ELR (cell line): Measurements from ENCODE around the gene IFNA10.
"Not testable (repeated sequence)": the region's sequence is repeated elsewhere in the genome, so short reads cannot be mapped to it uniquely, and the experiment has no call there.

Source experiments
- DNase-seq: peaks from one replicate; pipeline ENCODE4 v3.0.0-alpha.2; 2015; ENCODE audit warnings: low read depth

Gene IFNA10

DNA sequence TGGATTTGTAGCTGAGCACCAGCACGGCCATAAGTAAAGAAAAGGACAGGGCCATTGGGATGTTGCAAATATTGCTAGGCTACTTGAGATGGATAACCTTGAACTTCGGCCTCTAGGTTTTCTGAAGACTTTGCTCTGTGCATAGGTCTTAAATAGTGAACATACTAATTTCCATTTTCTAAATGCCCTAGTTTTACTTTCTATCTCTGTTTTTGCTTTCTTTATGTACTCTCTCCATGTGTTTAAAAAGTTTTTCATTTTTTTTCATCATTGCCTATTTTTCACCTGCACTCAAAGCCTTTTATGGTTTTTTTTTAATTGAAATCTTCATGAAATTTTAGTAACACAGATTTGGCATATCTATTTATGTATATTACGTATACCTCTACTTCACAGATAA is at the start of gene IFNA10:
Gene IFNA10, minus strand, starts transcription at position 101 of the 400 bp plus-strand sequence. Its CDS starts 46 bp downstream, at position 55.
- DNase-seq: not testable (repeated sequence)

DNA sequence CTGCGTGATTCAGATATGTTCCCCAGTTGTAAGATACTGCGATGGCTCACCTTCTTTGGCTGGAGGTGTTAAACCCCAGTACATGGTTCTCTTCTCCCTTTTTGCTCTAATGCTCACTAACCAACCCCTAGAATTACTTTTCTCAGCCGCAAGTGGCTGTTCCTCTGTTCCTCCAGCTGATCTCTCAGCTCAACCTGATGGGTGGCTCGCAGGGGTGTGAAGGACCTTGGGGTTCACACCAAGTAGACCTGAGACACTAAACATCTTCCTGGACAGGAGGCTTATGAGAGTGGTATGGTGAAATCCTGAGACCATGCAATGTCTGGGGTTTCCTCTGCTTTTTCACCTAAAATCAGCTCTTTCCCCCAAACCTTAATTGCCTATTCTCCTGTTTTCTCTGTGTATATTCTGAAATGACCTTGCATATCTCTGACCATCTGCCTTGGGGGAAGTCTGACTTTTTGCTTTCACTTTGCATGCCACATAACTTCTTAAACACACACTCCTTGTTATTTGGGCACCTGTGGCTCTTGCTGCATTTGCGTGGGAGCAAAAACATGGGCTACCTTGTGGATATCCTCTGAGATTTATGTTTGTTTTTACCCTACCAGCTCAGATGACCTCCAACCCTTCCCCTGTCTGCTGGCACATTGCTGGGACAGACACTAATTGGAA is 48.7 kb upstream of the IFNA10 start:
- DNase-seq: no peak

DNA sequence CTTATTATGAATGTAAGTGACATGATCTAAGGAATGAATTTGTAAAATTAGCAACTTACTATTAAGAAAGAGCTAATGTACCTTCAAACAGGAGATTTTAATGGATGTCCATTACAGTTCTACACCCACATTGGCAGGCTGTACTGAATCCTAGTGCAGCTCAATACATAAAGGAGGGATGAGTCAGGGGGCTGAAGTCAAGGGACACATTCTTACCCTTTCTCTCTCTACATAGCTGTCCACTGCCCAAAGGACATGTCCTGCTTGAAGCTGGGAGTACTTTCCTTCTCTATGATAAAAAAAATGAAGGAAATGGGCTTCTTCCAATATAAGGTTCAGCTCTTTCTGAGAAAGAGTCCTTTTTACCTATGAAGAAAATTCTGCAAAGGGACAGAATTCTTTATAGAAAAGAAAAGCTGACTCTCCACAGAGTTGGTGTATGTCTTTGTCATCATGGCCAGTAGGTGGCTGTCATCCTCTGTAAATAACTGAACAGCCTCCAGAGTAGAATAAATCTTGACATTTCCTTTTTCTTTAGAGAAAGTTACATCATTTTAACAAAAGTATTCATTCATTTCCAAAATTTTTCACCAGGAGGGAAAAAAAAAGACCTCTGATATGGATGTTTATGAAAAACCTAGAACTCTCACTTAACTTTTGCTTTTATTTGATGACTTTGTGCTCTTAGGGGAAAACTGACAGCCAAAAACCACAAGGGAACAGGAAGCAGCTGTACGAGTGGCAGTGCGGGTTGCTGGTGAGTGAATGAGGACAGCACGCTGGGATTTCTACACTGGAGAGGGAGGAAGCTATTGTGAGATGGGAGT is 46.0 kb upstream of the IFNA10 start:
- DNase-seq: peak; percentile 54

DNA sequence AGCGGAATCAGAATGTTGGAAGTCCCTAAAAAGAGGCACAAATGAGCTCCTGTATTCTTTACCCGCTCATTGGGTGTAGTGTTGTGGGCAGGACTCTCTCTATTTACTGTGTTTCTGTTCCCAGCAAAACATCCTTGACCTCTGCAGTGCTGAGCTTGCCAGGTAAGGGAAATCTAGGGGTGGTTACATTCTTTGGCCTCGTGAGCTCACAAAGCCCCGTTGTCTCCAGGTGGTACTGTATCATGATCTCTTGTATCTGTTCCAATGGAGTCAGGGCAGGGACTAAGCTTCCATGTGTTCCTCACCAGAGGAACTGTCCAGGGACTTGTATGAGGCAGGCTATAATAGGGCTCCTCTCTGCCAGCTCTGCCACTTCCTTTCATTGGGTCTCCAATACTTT is 44.7 kb upstream of the IFNA10 start:
- no peak for DNase-seq

DNA sequence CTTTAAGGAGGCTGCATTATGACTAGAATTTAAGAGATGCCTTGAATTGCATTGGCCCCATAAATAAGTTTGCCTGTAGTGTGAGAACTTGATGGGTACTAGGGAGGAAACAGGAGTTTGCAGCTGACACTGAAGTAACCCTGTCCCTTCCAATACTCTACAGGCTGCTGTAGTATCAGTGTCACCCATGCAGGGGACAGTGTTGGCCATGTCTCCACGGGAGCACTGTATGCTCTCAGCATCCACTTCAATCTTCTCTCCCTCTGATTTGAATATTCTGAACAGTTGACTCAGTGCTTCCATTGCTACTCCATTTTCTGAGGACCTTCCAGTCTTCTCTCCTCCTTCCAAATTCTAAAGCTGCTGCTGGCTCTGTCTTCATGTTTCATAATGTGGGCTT is 44.2 kb upstream of the IFNA10 start:
- no peak for DNase-seq

DNA sequence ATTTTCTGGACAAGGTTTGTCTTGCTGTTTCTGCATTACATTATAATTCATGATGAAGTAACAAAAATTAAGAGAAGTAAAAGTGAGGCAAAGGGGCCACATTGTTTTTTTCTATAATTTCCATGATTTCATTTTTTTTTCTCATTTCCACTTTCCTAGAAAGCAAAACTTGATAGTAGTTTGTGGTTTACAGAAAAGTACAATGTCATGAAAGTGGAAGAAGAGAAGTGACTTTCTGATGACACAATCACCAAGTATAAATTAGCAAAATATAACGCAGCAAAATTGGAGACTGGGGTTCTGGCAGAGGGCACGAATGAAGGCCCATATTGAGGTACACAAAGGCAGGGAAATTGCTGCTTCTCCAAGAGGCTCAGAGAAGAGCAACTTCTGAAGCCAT is 37.9 kb upstream of the IFNA10 start:
- no peak for DNase-seq

DNA sequence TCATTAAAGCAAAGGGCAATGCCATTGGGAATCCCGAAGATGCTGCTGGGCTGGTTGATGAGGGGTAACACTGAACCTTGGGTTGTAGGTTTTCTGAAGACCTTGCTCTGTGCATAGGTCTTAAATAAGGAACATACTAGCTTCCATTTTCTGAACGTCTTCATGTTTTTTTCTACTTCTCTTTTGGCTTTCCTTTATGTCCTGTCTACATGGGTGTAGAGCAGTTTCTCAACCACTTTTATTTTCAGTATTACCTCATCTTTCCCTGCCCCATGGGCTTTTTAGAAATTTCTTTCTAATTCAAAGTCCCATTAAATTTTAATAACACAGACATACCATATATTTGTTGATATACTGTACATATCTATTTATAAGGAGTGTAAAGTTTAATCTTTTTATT is 33.0 kb upstream of the IFNA10 start, which contains the start of gene IFNA14:
Gene IFNA14, minus strand, starts transcription at position 95 of the 400 bp plus-strand sequence. Its CDS starts 70 bp downstream, at position 25.
- DNase-seq: no peak

DNA sequence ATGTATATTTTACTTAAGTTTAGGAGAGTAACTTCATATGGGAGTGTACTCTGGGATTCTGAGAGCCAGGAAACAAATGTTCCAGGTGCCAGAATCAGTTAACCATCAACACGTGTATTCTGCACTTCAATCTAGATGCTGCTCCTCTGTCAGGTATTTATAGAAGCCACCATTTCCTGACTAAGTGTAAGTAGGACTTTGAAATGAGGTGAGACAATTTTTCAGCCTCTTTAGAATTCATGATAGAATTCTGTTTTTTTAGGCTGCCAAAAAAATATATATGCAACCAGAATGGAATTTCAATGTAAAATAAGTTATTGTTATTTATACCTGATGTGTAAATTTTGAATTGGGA is 29.4 kb upstream of the IFNA10 start:
- DNase-seq: not testable (repeated sequence)

DNA sequence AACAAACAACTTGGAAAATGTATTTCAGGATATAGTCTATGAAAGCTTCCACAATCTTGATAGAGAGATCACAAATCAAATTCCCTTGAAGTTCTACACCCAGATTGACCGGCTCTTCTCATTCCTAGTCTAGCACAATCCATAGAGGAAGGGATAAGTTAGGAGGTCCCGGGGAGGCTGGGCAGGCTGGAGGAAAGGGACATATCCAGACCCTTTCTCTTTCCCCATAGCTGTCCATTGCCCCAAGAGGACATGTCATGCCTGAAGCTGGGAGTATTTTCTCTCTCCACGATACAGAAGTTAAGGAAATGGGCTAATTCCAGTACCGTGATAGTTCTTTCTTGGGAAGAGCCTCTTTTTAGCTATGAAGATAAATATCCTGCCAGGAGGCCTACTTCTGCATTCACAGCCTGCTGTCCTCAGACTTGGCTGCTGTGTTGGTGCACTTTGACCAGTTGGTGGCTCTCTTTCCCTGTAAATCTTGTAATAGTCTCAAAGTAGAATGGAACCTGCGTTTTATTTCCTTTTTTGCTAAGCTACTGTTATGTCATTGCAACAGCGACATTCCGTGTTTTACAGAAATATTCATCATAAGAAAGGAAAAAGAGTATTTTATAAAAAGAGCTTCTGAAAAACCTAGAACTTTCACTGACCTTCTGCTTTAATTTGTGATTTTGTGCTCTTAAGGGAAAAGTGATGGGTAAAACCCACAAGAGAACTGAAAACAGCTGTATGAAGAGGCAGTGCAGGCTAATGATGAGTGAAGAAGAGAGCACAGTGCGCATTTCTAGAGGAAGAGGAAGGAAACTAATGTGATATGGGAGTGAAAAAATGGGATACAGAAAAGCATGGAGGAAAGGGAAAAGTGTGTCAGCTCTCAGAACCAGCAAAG is 28.8 kb upstream of the IFNA10 start:
- peak; percentile 65 for DNase-seq

DNA sequence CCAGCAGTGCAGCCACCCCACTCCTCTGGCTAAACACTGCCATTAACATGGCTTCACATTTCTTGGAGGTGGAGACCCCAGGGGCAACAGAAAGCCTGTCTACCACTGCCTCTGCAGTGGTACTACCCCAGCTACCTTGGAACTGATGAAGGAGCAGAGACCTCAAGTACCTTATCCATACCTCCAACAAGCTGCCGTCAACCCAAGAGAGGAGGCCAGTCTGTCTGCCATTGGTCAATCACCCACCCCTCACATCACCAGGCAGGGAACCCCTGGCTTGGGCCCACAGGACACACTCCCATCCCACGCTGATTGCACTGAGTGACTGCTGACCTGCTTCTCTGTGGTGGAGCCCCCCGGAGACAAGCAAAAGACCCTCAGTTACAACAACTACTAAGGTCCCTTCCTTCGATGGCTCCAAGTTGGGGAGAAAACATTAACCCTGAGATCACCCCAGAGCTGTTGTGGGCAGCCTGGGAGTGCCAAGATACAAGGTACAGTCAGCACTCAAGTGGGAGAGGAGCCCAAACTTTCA is 27.3 kb upstream of the IFNA10 start:
- no peak for DNase-seq

DNA sequence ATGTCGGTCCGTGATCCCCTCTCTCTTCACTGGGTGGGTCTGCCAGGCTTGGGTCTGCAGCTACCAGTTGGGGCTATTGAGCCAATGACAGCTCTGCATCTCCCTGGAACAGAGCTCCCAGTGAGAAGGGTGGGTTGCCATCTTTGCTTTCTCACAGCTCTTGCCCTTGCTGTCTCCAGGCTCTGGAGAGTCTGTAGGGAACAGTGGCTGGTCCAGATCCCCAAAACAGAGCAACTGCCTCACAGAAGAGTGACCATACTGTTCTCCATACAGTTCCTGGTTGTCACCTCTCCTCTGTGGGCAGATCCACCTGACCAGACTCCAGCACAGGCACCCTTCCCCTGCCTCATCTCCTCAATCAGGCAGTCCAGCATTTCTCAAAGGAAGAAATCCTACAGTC is 26.3 kb upstream of the IFNA10 start:
- DNase-seq: no peak

DNA sequence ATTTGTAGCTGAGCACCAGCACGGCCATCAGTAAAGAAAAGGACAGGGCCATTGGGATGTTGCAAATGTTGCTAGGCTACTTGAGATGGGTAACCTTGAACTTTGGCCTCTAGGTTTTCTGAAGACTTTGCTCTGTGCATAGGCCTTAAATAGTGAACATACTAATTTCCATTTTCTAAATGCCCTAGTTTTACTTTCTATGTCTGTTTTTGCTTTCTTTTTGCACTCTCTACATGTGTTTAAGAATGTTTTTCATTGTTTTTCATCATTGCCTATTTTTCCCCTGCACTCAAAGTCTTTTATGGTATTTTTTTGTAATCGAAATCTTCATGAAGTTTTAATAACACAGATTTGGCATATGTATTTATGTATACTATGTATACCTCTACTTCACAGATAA is 21.2 kb upstream of the IFNA10 start, which contains the start of gene IFNA17:
Gene IFNA17, minus strand, starts transcription at position 101 of the 400 bp plus-strand sequence. Its CDS starts 49 bp downstream, at position 52.
- DNase-seq: no peak

DNA sequence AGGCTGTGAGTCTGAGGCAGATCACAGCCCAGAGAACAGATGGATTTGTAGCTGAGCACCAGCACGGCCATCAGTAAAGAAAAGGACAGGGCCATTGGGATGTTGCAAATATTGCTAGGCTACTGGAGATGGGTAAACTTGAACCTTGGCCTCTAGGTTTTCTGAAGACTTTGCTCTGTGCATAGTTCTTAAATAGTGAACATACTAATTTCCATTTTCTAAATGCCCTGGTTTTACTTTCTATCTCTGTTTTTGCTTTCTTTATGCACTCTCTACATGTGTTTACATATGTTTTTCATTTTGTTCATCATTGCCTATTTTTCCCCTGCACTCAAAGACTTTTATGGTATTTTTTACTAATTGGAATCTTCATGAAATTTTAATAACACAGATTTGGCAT is 10.3 kb upstream of the IFNA10 start, which contains the start of gene IFNA16:
Gene IFNA16, minus strand, starts transcription at position 101 of the 400 bp plus-strand sequence. Its CDS starts 6 bp downstream, at position 95.
- not testable (repeated sequence) for DNase-seq

DNA sequence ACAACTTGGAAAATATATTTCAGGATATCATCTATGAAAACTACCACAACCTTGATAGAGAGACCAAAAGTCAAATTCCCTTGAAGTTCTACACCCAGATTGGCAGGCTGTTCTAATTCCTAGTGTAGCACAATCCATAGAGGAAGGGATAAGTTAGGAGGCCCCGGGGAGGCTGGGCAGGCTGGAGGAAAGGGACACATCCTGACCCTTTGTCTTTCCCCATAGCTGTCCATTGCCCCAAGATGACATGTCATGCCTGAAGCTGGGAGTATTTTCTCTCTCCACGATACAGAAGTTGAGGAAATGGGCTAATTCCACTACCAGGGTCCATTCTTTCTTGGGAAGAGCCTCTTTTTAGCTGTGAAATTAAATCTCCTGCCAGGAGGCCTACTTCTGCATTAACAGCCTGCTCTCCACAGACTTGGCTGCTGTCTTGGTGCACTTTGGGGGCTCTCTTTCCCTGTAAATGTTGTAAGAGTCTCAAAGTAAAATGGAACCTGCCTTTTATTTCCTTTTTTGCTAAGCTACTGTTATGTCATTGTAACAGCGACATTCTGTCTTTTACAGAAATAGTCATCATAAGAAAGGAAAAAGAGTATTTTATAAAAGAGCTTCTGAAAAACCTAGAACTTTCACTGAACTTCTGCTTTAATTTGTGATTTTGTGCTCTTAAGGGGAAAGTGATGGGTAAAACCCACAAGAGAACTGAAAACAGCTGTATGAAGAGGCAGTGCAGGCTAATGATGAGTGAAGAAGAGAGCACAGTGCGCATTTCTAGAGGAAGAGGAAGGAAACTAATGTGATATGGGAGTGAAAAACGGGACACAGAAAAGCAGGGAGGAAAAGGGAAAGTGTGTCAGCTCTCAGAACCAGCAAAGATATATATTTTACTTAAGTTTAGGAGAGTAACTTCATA is 6.7 kb upstream of the IFNA10 start:
- peak; percentile 20 for DNase-seq

DNA sequence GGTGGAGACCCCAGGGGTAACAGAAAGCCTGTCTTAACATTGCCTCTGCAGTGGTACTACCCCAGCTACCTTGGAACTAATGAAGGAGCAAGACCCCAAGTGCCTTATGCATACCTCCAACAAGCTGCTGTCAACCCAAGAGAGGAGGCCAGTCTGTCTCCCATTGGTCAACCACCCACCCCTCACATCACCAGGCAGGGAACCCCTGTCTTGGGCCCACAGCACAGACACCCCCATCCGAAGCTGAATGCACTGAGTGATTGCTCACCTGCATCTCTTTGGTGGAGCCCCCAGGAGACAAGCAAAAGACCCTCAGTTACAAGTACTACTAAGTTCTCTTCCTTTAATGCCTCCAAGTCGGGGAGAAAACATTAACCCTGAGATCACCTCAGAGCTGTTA is 5.2 kb upstream of the IFNA10 start:
- not testable (repeated sequence) for DNase-seq

DNA sequence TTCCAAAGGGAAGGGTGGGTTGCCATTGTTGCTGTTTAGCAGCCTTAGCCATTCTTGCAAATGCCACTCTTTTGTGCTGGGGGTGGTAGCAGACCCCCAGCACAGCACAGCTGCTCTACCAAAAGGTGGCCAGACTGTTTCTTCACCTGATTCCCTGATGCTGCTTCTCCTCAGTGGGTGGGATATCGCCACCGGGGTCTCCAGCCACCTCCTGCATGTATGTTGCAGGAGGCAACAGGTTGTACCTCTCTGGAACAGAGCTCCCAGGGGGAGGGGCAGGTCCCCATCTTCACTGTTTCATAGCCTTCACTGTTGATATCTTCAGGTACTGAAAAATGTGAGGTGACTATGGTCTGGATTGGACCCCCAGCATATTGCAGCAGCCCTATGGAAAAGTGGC is 3.8 kb upstream of the IFNA10 start:
- not testable (repeated sequence) for DNase-seq

DNA sequence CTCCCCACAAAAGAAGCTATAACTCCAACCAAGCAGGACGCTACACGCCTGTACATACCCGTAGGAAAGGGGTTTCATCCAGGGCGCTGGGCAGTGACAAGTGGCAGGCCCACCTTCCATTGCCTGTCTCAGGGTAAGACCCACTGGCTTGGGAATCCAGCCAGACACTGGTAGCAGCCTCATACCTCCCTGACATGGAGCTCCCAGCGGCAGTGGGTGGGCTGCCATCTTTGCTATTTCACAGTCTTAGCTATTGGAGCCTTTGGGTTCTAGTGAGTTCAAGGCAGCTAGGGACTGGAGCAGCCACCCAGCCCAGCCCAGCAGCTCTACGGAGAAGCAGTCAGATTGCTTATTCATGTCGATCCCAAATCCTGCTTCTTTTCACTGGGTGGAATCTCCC is 3.4 kb upstream of the IFNA10 start:
- DNase-seq: no peak

DNA sequence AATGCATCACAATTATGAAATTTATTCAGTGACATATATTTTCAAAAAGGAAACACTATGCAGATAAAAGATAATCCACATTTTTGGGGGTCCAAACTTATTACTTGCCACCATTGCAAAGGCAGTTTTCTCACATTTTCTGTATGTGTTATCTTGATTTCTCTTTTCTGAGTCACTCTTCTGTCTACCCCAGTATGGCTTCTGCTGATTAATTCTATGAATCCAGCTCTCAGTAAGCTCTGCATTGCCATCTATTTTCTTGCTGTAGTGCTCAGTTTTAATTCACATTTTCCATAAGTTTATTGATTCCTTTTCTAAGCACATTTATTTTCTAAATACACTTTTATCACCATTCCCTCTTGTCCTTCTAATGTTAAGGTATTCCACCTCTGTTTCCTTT is 1.7 kb downstream of the IFNA10 start:
- DNase-seq: no peak

DNA sequence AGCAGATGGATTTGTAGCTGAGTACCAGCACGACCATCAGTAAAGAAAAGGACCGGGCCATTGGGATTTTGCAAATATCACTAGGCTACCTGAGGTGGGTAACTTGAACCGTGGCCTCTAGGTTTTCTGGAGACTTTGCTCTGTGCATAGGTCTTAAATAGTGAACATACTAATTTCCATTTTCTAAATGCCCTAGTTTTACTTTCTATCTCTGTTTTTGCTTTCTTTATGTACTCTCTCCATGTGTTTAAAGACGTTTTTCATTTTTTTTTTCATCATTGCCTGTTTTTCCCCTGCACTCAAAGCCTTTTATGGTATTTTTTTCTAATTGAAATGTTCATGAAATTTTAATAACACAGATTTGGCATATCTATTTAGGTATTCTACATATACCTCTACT is 4.8 kb downstream of the IFNA10 start, which contains the start of gene IFNA7:
Gene IFNA7, minus strand, starts transcription at position 101 of the 400 bp plus-strand sequence. Its CDS starts 40 bp downstream, at position 61.
- DNase-seq: not testable (repeated sequence)
